PFSK-1 (cell line): ENCODE data around the gene INPP5D.

Experiments
- REST ChIP-seq, 2 experiments: IDR thresholded peaks; 2 replicates each; pipeline versions ENCODE4 v1.6.1 to v1.8.0; 2011 to 2012; ENCODE audit warnings: low read depth in 2 of 2, low read length in 2 of 2, control low read depth in 1 of 2, inconsistent platforms in 1 of 2, mild to moderate bottlenecking in 1 of 2, moderate library complexity in 1 of 2; ENCODE audit not compliant: insufficient read depth in 1 of 2
- SIN3A ChIP-seq: IDR thresholded peaks from 2 replicates; pipeline ENCODE4 v1.6.1; 2012; ENCODE audit warnings: mild to moderate bottlenecking, low read length, moderate library complexity, borderline replicate concordance; ENCODE audit not compliant: insufficient read depth

GRCh38 chr2:233201258-233202013, 141.3 kb downstream of the INPP5D start:
- TF ChIP-seq REST (IDR thresholded peaks at IDR 0.05; ENCODE audit: insufficient read depth in 1 of 2, low read depth in 2 of 2, low read length in 2 of 2): no peak
- TF ChIP-seq SIN3A: no peak
